Measurements from ENCODE around the gene BPIFB3. TPM values are rescaled to one million over a fixed set of nuclear protein-coding genes. Genes with fewer than 3 reads are reported as not detected.
"Not testable (repeated sequence)": the region's sequence is repeated elsewhere in the genome, so short reads cannot be mapped to it uniquely, and the experiment has no call there.

Gene BPIFB3
- polyA plus RNA-seq, 1 experiment = not detected

DNA sequence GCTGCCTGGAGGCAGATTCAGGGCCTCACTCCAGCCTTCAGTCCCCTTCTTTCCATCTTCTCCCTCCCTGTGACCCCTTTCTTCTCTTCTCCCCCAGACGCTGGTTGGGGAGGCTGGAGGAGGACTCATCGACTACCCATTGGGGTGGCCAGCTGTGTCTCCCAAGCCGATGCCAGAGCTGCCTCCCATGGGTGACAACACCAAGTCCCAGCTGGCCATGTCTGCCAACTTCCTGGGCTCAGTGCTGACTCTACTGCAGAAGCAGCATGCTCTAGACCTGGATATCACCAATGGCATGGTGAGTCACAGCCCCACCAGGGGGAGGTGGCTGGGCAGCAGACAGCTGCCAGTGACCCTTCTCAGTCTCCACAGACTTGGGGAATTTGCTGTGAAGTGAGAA lies 38.7 kb downstream of the BPIFB3 start:
- Histone ChIP-seq H3K27me3 (ENCODE audit: control insufficient read depth, insufficient read depth, low read length) (peaks cover 8% of the 10 kb centered on the region), H3K4me3 (ENCODE audit: low read depth, low read length) (no peak overlapping the region), H3K9me3 (ENCODE audit: control insufficient read depth, insufficient read depth, low read length) (no peaks in the 10 kb centered on the region), H3K27ac (ENCODE audit: low read depth, low read length) (no peak overlapping the region)
- CTCF ChIA-PET = no interaction called here
- TF ChIP-seq, protein P1, sequence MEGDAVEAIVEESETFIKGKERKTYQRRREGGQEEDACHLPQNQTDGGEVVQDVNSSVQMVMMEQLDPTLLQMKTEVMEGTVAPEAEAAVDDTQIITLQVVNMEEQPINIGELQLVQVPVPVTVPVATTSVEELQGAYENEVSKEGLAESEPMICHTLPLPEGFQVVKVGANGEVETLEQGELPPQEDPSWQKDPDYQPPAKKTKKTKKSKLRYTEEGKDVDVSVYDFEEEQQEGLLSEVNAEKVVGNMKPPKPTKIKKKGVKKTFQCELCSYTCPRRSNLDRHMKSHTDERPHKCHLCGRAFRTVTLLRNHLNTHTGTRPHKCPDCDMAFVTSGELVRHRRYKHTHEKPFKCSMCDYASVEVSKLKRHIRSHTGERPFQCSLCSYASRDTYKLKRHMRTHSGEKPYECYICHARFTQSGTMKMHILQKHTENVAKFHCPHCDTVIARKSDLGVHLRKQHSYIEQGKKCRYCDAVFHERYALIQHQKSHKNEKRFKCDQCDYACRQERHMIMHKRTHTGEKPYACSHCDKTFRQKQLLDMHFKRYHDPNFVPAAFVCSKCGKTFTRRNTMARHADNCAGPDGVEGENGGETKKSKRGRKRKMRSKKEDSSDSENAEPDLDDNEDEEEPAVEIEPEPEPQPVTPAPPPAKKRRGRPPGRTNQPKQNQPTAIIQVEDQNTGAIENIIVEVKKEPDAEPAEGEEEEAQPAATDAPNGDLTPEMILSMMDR (IDR thresholded peaks at IDR 0.05; ENCODE audit: low read depth, low read length) = no peak
- POLR2A ChIA-PET = no interaction called here
- no peak for DNase-seq (ENCODE audit: low read depth, low spot score)

DNA sequence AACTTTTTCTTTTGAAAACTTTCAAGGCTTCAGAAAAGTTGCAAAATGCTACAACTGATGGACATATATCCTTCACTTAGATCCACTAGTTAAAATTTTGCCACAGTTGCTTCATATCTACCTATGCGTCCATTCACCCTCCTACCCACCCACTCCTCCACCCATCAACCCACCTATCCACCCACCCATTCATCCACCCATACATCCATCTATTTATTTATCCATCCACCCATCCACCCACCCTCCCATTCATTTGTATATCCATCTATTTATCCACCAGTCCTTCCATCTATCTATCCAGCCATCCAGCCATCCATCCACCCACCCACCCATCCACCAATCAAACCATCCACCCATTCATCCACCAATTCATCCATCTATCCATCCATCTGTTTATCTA lies 39.4 kb downstream of the BPIFB3 start:
- DNase-seq (ENCODE audit: low read depth, low spot score) = no peak
- Histone ChIP-seq H3K27ac (ENCODE audit: low read depth, low read length) (no peak overlapping the region), H3K4me3 (ENCODE audit: low read depth, low read length) (no peak overlapping the region), H3K9me3 (ENCODE audit: control insufficient read depth, insufficient read depth, low read length) (no peaks in the 10 kb centered on the region), H3K27me3 (ENCODE audit: control insufficient read depth, insufficient read depth, low read length) (peaks cover 5% of the 10 kb centered on the region)
- TF ChIP-seq, protein P1 (IDR thresholded peaks at IDR 0.05; ENCODE audit: low read depth, low read length) = no peak
- POLR2A ChIA-PET = no interaction called here
- CTCF ChIA-PET = no interaction called here

DNA sequence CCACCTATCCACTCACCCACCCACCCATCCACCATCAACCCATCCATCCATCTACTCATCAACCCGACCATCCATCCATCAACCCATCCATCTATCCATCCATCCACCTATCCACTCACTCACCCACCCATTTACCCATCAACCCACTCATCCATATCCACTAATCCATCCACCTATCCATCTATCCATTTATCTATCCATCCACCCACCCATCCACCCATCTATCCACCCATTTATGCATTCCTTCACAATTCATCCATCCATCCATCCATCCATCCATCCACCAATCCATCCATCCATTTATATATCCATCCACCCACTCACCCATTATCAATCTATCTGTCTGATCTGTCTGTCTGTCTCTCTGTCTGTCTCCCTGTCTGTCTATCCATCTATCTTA lies 39.9 kb downstream of the BPIFB3 start:
- TF ChIP-seq, protein P1 (IDR thresholded peaks at IDR 0.05; ENCODE audit: low read depth, low read length) = no peak
- Histone ChIP-seq H3K4me3 (ENCODE audit: low read depth, low read length) (no peak overlapping the region), H3K27ac (ENCODE audit: low read depth, low read length) (no peak overlapping the region), H3K27me3 (ENCODE audit: control insufficient read depth, insufficient read depth, low read length) (peaks cover 4% of the 10 kb centered on the region), H3K9me3 (ENCODE audit: control insufficient read depth, insufficient read depth, low read length) (no peaks in the 10 kb centered on the region)
- ChIA-PET CTCF (no interaction called here), POLR2A (no interaction called here)
- DNase-seq (ENCODE audit: low read depth, low spot score) = no peak

DNA sequence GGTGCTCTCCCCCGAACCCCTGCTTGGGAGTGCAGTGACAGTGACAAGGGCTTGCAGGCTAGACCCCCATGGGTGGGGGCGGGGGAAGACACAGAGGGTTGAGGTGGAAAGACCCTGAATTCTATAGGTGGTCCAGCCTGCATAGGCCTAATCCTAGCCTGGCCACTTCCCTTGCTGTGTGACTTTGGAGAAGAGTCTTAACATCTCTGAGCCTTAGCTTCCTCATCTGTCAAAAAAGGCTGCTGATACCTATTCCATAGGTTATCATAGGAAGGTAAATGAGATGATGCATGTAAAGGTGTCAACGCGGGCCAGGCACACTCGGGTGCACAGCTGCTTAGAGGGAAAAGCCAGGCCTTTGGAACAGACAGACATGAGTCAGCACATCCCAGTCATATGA lies 41.5 kb downstream of the BPIFB3 start:
- no peak overlapping the region for H3K4me3 ChIP-seq (ENCODE audit: low read depth, low read length)
- POLR2A ChIA-PET = no interaction called here
- no peaks in the 10 kb centered on the region for H3K9me3 ChIP-seq (ENCODE audit: control insufficient read depth, insufficient read depth, low read length)
- TF ChIP-seq, protein P1 (IDR thresholded peaks at IDR 0.05; ENCODE audit: low read depth, low read length) = no peak
- H3K27me3 ChIP-seq (ENCODE audit: control insufficient read depth, insufficient read depth, low read length) = peaks cover 3% of the 10 kb centered on the region
- DNase-seq (ENCODE audit: low read depth, low spot score) = no peak
- CTCF ChIA-PET = no interaction called here
- no peak overlapping the region for H3K27ac ChIP-seq (ENCODE audit: low read depth, low read length)

DNA sequence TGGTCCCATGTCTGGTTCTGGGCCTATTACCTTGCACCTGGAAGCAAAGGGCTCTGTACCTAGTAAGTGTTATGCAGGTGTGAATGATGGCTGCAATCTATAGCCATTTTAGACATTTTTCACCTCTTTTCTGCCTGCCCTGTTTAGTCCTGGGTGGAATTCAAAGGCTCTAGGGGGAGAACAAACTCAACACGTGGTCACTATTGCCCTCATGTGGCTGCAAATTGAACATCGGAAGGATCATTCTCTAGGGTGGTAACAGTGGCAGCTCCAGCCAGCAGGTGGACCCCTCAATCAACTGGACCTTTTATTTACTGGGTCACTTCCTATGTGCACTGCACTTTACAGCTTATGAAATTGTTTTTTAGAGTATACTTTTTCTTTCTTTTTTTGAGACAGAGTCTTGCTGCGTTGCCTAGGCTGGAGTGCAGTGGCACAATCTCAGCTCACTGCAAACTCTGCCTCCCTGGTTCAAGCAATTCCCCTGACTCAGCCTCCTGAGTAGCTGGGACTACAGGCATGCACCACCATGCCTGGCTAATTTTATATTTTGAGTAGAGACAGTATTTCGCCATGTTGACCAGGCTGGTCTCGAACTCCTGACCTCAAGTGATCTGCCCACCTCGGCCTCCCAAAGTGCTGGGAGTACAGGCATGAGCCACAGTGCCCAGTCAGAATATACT lies 42.3 kb downstream of the BPIFB3 start:
- DNase-seq (ENCODE audit: low read depth, low spot score); H3K9me3 ChIP-seq (ENCODE audit: control insufficient read depth, insufficient read depth, low read length); H3K27ac ChIP-seq (ENCODE audit: low read depth, low read length); H3K4me3 ChIP-seq (ENCODE audit: low read depth, low read length); H3K27me3 ChIP-seq (ENCODE audit: control insufficient read depth, insufficient read depth, low read length); POLR2A ChIA-PET: not testable (repeated sequence)
- TF ChIP-seq, protein P1 (IDR thresholded peaks at IDR 0.05; ENCODE audit: low read depth, low read length) = peak; percentile 54
- CTCF ChIA-PET = interaction anchor here (1.0 to 1.2 kb wide), 4 partner anchors 151 to 306 kb away, joined by 3 to 8 read pairs (median 4); no protein-coding TSS in a partner anchor

Measured in AG04450 (cell line).